22Rv1 (cell line): Measurements from ENCODE around the gene CCDC34.

Experiments used
- H3K27ac ChIP-seq: fragments of 450-650 bp; 2 replicates; pipeline ENCODE4 v1.5.1; 2017
- CTCF ChIP-seq: fragments of 450-650 bp; IDR thresholded peaks from 2 replicates; pipeline ENCODE4 v1.5.1; 2017; ENCODE audit warnings: mild to moderate bottlenecking
- ZFX ChIP-seq: fragments of 450-650 bp; IDR thresholded peaks from 2 replicates; pipeline ENCODE4 v1.6.1; 2017; ENCODE audit warnings: antibody characterized with exemption, borderline replicate concordance

Gene CCDC34

GRCh38 chr11:27383645-27384044 lies 20.6 kb upstream of the CCDC34 start:
- TF ChIP-seq CTCF (no peak), ZFX (no peak)
- H3K27ac ChIP-seq, result no peak overlapping the region

GRCh38 chr11:27381238-27381666 lies 18.2 kb upstream of the CCDC34 start:
- TF ChIP-seq ZFX, result no peak
- no peak for TF ChIP-seq CTCF
- no peak overlapping the region for H3K27ac ChIP-seq

GRCh38 chr11:27380771-27381170 lies 17.8 kb upstream of the CCDC34 start:
- TF ChIP-seq CTCF (no peak), ZFX (no peak)
- no peak overlapping the region for H3K27ac ChIP-seq

GRCh38 chr11:27379449-27379848 lies 16.4 kb upstream of the CCDC34 start:
- TF ChIP-seq ZFX (no peak), CTCF (no peak)
- H3K27ac ChIP-seq, result no peak overlapping the region

GRCh38 chr11:27375370-27375769 lies 12.4 kb upstream of the CCDC34 start:
- H3K27ac ChIP-seq, result no peak overlapping the region
- no peak for TF ChIP-seq CTCF
- no peak for TF ChIP-seq ZFX

GRCh38 chr11:27373856-27374602 lies 11.0 kb upstream of the CCDC34 start:
- H3K27ac ChIP-seq, result no peak overlapping the region

More at GRCh38 chr11:27373856-27374602, 11.0 kb upstream of the CCDC34 start:
- TF ChIP-seq CTCF, result no peak
- no peak for TF ChIP-seq ZFX
